HG03175 (cell line): ENCODE measurements around the gene APRT.
"Not testable (repeated sequence)": the region's sequence is repeated elsewhere in the genome, so short reads cannot be mapped to it uniquely, and the experiment has no call there.

Experiments
- ATAC-seq: cut with Tn5 transposase; IDR thresholded peaks from one replicate; pipeline ENCODE4 v1.9.1; 2021; ENCODE audit warnings: mild to moderate bottlenecking, moderate library complexity; ENCODE audit not compliant: unreplicated experiment

Gene APRT

GRCh38 chr16:88790312-88791211 lies 21.2 kb downstream of the APRT start:
- ATAC-seq, result no peak

GRCh38 chr16:88789594-88789993 lies 22.1 kb downstream of the APRT start:
- no peak for ATAC-seq

DNA sequence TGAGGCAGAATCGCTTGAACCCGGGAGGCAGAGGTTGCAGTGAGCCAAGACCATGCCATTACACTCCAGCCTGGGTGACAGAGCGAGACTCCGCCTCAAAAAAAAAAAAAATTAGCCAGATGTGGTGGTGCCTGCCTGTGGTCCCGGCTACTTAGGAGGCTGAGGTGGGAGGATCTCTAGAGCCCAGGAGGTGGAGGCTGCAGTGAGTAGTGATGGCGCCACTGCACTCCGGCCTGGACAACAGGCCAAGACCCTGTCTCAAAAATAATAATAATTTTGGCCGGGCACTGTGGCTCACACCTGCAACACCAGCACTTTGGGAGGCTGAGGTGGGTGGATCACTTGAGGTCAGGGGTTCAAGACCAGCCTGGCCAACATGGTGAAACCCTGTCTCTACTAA lies 23.0 kb downstream of the APRT start:
- not testable (repeated sequence) for ATAC-seq

- no peak for ATAC-seq
Observed at GRCh38 chr16:88787579-88788314, 24.0 kb downstream of the APRT start.

GRCh38 chr16:88785106-88785924 lies 26.4 kb downstream of the APRT start, which contains the start of gene PIEZO1:
Gene PIEZO1, minus strand, starts transcription at chr16:88785220. Its CDS starts 256 bp downstream, at chr16:88784964.
- no peak for ATAC-seq

- ATAC-seq, result no peak
Observed at GRCh38 chr16:88784856-88785105, 26.9 kb downstream of the APRT start.

- no peak for ATAC-seq
Observed at GRCh38 chr16:88784074-88784855, 27.5 kb downstream of the APRT start.

- no peak for ATAC-seq
Observed at GRCh38 chr16:88783391-88784073, 28.2 kb downstream of the APRT start.

GRCh38 chr16:88782454-88783390 lies 29.0 kb downstream of the APRT start:
- ATAC-seq, result no peak

DNA sequence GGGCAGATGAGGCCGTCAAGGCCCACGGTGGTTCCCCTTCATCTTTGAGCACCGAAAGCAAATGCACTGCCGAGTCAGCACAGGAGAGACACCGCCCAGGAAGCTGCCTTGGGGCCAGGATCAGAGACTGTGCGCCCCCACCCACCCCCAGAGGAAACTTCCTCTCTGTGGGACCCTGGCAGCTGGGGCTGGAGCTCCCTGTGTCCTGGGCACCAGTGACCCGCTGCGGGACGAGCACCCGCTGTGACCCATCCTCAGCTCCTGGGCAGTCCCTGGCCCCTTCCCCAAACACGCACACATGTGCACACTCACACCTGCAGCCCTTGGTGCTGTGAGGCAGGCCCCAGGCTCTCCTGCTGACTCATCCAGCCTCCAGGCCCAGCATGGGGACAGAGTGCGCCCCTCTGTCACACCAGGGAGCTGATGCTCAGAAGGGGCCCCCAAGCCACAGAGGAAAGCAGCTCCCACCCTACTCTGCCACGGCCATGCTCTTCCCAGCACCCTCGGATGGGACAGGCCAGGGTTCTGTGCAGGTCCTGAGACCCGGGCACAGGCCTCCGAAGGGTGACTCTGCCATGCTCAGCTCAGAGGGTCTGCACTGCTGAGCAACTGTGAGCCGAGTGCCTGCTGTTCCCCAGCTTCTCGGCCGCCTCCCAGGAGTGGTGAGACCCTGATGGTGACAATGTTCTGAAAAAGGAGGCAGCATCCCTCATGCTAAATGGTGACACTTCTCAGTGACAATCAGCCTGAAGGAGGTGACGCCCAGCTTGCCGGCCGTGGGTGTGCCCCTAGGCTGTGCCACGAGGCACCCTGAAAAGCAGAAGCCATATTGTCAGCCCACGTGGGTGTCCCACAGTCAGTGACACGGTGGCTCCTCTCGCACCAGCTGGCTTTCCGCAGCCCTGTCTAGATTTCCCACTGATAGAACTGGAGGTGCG lies 30.3 kb downstream of the APRT start:
- ATAC-seq, result no peak

- ATAC-seq, result no peak
Observed at GRCh38 chr16:88780142-88781062, 31.3 kb downstream of the APRT start.

DNA sequence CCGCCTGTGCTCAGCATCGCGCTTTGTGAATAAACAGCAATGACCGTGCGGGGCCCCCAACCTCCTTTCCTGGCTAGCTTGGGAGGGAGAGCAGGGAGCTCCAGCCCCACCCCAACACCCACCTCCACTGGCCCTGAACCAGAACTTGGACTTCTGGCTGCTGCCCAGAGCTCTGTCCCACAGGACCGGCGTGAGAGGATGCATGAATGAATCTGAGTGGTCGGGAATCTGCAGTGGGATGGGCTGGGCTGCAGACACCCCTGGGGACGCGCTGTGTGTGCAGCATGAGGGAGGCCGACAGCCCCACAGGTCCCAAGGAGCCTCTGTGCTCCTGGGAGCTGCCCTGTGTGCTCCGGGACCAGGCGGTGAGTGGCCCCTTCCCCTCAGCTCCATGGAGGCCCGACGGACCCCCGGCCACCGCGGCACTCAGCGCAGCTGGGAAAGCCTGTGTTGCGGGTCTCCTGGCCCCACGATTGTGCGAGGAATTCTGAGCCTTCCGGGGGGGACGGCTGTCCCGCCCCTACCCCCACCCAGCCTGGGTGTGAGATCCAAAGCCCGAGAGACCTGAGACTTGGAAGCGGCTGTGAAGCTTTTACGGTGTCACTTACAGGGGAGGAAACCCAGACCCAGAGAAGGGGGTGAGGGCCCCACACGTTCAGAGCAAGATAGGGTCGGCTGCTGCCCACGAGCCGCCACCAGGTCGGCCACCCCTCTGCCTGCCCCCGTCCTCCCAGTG lies 32.2 kb downstream of the APRT start:
- no peak for ATAC-seq

DNA sequence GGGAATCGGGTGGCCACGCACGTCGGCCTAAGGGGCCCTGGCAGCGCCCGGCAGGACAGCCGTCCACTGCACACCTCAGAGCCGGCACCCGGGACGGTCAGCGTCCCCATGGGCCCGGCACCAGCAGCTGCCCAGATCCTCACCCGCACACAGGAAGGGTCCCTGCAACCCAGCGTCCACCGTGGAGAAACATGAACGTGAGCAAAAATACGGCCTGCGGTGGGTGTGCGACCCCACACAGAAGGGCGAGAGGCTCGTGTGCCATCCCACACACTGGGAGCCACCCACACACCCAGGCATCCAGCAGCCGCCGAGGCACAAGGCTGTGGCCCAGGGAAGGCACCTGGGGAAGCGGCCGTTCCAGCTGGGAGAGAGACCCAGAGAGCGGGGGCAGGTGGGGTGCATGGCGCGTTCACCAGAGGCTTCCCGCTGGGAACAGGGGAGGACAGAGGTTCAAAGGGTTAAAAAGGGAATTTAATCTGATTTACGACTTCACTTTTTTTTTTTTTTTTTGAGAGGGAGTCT lies 33.1 kb downstream of the APRT start:
- ATAC-seq, result no peak

- no peak for ATAC-seq
Observed at GRCh38 chr16:88778271-88778525, 33.5 kb downstream of the APRT start.

- no peak for ATAC-seq
Observed at GRCh38 chr16:88777471-88778270, 34.1 kb downstream of the APRT start.
